ENCODE measurements around the gene LGALS14.

Gene LGALS14

DNA sequence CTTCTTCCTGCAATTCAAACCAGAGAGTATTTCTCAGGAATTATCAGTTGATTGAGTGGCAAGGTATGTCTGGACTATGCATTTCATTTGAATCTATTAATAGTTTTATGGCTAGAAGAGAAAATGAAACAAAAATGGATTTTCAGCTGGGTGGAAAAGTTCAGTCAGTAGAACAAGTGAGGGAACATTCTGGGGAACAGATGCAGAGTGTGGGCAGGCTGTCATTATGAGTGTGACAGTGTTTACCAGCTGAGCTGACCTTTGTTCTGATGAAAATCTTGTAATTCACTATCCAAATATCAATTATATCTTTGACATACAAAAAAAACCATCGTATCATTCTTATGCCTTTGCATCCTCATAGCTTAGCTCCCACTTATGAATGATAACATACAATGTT, 36.1 kb downstream of the LGALS14 start:
- in situ Hi-C loops (cut with MboI; ENCODE audit: low sequenced_read_pairs), result no loop called here

DNA sequence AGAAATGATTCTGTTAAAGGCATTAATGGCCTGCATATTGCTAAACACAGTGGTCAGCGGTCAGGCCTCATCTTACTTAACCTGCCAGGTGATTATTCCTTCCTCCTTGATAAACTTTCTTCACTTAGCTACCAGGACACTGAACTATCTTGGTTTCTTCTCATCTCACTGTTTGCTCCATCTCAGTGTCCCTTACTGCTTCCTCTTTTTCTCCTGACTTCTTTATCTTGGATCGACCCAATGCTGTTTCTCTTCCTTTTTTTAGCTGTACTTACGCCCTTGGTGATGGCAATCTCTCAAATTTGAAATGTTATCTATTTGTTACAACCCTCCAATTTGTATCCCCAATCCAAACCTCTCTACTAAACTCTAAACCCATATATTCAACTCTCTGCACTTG, 41.4 kb downstream of the LGALS14 start:
- in situ Hi-C loops (cut with MboI; ENCODE audit: low sequenced_read_pairs), result no loop called here

DNA sequence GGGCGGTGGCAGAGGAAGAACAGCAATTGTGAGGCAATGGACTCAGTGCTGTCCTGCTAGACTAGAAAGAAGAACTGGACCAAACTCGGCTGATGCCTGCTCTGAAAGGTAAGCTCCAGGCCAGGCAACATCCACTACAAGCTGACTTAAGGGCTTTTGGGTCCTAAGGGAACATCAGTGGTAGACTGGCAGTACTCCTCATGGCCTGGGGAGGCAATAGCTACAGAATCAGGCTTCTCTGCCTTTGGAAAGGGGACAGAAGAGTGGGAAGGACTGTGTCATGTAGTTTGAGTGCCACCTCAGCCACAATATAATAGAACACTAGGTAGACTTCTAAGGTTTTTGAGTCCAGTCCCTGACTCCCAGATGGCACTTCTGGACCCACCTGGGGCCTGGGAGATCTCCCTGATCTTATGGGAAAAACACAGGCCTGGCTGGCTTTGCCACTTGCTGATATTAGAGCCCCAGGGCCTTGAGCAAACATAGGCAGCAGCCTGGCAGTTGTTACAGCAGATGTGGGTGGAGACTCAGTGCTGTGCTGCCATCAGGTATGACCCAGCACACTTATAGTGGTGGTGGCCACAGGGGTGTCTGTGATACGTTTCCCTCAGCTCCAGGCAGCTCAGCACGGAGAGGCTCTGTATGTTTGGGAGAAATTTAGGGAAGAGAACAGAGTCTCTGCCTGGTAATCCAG, 42.7 kb downstream of the LGALS14 start:
- in situ Hi-C loops (cut with MboI; ENCODE audit: low sequenced_read_pairs), result no loop called here

DNA sequence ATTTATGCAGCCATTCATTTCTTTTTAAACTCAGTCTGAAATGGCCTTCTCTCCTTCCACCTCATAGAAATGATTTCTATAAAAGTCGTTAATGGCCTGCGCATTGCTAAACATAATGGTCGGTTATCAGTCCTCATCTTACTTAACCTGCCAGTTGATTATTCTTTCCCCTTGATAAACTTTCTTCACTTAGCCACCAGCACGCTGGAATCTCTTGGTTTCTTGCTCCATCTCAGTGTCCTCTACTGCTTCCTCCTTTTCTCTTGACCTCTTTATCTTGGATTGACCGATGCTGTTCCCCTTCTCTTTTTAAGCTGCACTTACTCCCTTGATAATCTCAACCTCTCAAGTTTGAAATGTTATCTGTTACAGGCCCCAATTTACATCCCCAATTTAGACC, 45.7 kb downstream of the LGALS14 start:
- in situ Hi-C loops (cut with MboI; ENCODE audit: low sequenced_read_pairs), result no loop called here

DNA sequence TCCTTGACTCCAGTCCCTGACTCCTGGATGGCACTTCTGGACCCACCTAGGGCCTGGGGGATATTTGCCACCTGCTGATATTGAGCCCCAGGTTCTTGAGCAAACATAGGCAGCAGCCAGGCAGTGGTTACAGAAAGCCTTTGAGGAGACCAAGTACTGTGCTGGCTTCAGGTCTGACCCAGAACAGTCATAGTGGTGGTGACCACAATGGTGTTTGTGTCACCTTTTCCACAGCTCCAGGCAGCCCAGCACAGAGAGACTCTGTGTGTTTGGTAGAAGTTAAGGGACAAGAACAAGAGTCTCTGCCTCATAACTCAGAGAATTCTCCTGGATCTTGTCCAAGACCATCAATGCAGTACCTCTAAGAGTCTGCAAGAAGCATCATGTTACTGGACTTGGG, 48.1 kb downstream of the LGALS14 start:
- in situ Hi-C loops (cut with MboI; ENCODE audit: low sequenced_read_pairs), result no loop called here

DNA sequence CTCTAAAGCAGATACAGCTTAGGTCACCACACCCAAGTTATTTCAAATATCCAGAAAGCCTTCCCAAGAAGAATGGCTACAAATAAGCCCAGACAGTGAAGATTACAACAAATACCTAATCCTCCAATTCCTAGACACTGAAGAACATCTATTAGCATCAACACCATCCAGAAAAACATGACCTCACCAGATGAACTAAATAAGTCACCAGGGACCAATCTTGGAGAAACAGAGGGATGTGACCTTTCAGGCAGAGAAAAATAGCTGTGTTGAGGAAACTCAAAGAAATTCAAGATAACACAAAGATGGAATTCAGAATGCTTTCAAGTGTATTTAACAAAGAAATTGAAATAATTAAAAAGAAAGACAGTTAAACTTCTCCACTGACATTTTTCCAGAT, 48.5 kb downstream of the LGALS14 start:
- in situ Hi-C loops (cut with MboI; ENCODE audit: low sequenced_read_pairs), result no loop called here

DNA sequence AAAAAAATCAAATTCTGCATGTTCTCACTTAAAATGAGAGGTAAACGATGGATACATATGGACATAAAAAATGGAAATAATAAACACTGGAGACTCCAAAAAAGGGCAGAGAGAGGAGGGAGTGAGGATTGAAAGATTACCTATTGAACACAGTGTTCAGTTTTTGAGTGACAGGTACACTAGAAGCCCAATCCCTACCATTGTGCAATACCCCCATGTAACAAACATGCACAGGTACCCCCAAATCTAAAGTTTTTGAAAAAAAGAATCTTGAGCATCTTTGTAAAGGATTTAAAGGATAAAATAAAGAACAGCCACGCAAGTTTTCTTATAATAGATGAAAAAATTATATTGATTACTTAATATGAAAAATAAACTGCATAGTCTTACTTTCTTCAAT, 50.3 kb downstream of the LGALS14 start:
- in situ Hi-C loops (cut with MboI; ENCODE audit: low sequenced_read_pairs), result no loop called here

DNA sequence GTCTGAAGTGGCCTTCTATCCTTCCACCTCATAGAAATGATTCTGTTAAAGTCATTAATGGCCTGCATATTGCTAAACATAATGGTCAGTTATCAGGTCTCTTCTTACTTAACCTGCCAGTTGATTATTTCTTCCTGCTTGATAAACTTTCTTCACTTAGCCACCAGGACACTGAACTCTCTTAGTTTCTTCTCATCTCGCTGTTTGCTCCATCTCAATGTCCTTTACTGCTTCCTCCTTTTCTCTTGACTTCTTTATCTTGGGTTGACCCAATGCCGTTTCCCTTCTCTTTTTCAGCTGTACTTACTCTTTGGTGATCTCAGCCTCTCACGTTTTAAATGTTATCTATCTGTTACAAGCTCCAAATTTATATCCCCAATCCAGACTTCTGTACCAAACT, 50.7 kb downstream of the LGALS14 start:
- in situ Hi-C loops (cut with MboI; ENCODE audit: low sequenced_read_pairs), result no loop called here
